Thyroid gland (tissue), 4 donors: Measurements from ENCODE around the gene GPC6.

Experiments used
- POLR2A ChIP-seq, 2 donors: fragments of 450-650 bp; IDR thresholded peaks; one replicate each; pipeline ENCODE4 v1.6.1; 2017; ENCODE audit warnings: antibody characterized with exemption in 2 of 2, mild to moderate bottlenecking in 2 of 2, moderate library complexity in 1 of 2
- TF ChIP-seq, protein P1 (sequence below), 6 experiments: fragments of 200-600 bp in 3 of 6; fragments of 450-650 bp in 3 of 6; sonication (generic) in 3 of 6; IDR thresholded peaks; one replicate each; pipeline ENCODE4 v1.5.1; 2016 to 2019; ENCODE audit warnings: antibody characterized with exemption in 6 of 6, mild to moderate bottlenecking in 2 of 6, inconsistent platforms in 1 of 6, moderate library complexity in 1 of 6

- TF ChIP-seq, protein P1, sequence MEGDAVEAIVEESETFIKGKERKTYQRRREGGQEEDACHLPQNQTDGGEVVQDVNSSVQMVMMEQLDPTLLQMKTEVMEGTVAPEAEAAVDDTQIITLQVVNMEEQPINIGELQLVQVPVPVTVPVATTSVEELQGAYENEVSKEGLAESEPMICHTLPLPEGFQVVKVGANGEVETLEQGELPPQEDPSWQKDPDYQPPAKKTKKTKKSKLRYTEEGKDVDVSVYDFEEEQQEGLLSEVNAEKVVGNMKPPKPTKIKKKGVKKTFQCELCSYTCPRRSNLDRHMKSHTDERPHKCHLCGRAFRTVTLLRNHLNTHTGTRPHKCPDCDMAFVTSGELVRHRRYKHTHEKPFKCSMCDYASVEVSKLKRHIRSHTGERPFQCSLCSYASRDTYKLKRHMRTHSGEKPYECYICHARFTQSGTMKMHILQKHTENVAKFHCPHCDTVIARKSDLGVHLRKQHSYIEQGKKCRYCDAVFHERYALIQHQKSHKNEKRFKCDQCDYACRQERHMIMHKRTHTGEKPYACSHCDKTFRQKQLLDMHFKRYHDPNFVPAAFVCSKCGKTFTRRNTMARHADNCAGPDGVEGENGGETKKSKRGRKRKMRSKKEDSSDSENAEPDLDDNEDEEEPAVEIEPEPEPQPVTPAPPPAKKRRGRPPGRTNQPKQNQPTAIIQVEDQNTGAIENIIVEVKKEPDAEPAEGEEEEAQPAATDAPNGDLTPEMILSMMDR (IDR thresholded peaks at IDR 0.05), result no peak
- TF ChIP-seq POLR2A (IDR thresholded peaks at IDR 0.05), result no peak
These were observed 984.2 kb downstream of the GPC6 start for GRCh38 chr13:94210816-94211215.
